ENCODE data around the gene RAPGEF2. TPM values are rescaled to one million over a fixed set of nuclear protein-coding genes. Genes with fewer than 3 reads are reported as not detected.

The RAPGEF2 gene
- total RNA-seq, 1 experiment from 2014 or later, result 23.8 TPM

DNA sequence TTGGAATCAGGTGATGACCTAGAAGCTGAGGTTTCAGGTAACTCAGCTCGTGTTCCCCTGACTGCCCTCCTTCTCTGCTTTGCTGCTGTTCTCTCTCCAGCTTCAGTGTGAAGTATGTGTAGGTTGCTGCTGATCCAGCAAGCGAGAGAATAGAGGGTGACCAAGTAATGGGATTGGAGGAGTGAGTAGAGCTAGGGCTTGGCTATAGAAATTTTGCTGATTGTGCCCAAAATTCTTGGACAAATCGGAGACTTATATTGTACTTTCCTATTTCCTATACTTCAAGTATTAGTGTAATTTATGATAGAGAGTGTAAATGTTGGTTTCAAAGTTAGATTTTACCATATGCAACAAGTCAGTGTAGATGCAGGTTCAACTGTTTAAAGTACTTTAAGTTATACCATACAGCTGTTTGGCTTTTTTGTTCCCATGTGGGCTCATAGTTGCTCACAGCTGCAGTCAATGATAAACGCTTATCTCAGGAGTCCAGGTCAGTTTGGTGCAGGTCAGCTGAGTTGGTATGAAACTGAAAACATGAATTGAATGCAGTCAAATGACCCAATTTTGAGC, 48.0 kb downstream of the RAPGEF2 start:
- intact Hi-C loops (cut with micrococcal nuclease; ENCODE audit: unreplicated experiment), result no loop called here
- H3K36me3 Mint-ChIP-seq (ENCODE audit: insufficient read depth, unreplicated experiment), result no peaks in the 10 kb centered on the region
- CTCF ChIA-PET, result no interaction called here
- no peaks in the 10 kb centered on the region for H3K27me3 Mint-ChIP-seq (ENCODE audit: unreplicated experiment)
- H3K4me3 Mint-ChIP-seq (ENCODE audit: low read depth, unreplicated experiment), result no peak overlapping the region
- BruUV-seq (replicated peaks), result no TSS peak
- H3K9me3 Mint-ChIP-seq (ENCODE audit: low read depth, unreplicated experiment), result no peaks in the 10 kb centered on the region
- no peak overlapping the region for H3K27ac Mint-ChIP-seq (ENCODE audit: unreplicated experiment)
- no peaks in the 10 kb centered on the region for H3K4me1 Mint-ChIP-seq (ENCODE audit: low read depth, unreplicated experiment)
- DNase-seq, result no peak
- no peak for TF ChIP-seq CTCF (IDR thresholded peaks at IDR 0.05; ENCODE audit: unreplicated experiment)

DNA sequence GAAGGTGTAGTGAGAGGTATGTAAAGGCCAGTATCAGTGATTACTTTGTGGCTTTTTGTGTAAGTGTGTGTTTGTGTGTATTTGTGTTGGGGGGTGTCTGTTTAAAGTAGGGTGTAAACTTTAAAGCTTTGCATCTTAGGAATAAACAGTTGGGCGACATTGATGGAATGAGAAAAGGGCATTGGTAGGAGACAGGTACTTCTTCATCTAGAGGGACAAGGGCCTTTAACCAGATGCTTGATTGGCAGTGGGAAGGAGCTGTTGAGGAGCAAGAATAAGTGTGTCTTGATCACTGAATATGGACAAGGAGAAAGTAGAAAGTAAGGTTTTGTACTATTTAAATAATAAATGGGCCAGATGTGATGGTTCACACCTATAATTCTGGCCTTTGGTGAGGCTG, 48.8 kb downstream of the RAPGEF2 start:
- CTCF ChIA-PET, result no interaction called here
- no peak for TF ChIP-seq CTCF (IDR thresholded peaks at IDR 0.05; ENCODE audit: unreplicated experiment)
- intact Hi-C loops (cut with micrococcal nuclease; ENCODE audit: unreplicated experiment), result no loop called here
- BruUV-seq (replicated peaks), result no TSS peak
- no peak overlapping the region for H3K27ac Mint-ChIP-seq (ENCODE audit: unreplicated experiment)
- no peaks in the 10 kb centered on the region for H3K9me3 Mint-ChIP-seq (ENCODE audit: low read depth, unreplicated experiment)
- no peaks in the 10 kb centered on the region for H3K4me1 Mint-ChIP-seq (ENCODE audit: low read depth, unreplicated experiment)
- no peaks in the 10 kb centered on the region for H3K27me3 Mint-ChIP-seq (ENCODE audit: unreplicated experiment)
- DNase-seq, result no peak
- H3K36me3 Mint-ChIP-seq (ENCODE audit: insufficient read depth, unreplicated experiment), result no peaks in the 10 kb centered on the region
- no peak overlapping the region for H3K4me3 Mint-ChIP-seq (ENCODE audit: low read depth, unreplicated experiment)

DNA sequence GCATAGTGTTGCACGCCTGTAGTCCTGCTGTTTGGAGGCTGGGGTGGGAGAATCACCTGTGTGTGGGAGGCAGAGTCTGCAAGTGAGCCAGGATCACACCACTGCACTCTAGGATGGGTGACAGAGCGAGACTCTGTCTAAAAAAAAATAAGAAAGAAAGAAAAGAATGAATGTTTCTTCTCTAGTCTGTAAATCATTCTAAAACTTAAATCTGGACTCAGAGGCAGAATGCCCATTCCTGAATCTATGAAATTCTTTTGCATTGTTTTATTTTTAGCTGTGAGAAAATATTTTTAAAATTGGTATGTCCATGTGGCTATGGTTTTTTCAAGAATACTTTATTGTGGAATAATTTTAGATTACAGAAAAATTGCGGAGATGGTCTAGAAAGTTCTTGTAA, 49.3 kb downstream of the RAPGEF2 start:
- intact Hi-C loops (cut with micrococcal nuclease; ENCODE audit: unreplicated experiment), result no loop called here
- Mint-ChIP-seq H3K27ac (ENCODE audit: unreplicated experiment) (no peak overlapping the region), H3K4me1 (ENCODE audit: low read depth, unreplicated experiment) (no peaks in the 10 kb centered on the region), H3K4me3 (ENCODE audit: low read depth, unreplicated experiment) (no peak overlapping the region), H3K27me3 (ENCODE audit: unreplicated experiment) (no peaks in the 10 kb centered on the region), H3K36me3 (ENCODE audit: insufficient read depth, unreplicated experiment) (no peaks in the 10 kb centered on the region), H3K9me3 (ENCODE audit: low read depth, unreplicated experiment) (no peaks in the 10 kb centered on the region)
- TF ChIP-seq CTCF (IDR thresholded peaks at IDR 0.05; ENCODE audit: unreplicated experiment), result no peak
- BruUV-seq (replicated peaks), result no TSS peak
- CTCF ChIA-PET, result no interaction called here
- no peak for DNase-seq

DNA sequence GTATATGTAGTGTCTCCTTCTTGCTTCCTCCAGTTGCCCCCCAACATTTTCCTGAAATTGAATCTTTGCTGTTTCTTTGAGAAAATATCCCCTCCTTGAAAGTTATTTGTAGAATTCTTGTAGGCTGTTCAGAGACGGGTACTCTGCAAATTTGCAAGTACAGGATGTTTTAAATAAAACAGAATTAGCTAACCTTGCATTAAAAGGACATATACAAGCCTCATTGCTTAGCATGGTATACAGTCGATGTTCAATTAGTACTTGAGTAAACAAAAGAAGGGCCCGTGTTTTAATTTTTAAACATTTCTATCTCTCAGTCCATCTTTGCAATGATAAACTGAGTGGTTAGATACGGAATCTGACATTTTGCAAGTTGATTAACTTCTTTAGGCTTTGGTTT, 50.8 kb downstream of the RAPGEF2 start:
- Mint-ChIP-seq H3K4me1 (ENCODE audit: low read depth, unreplicated experiment) (no peaks in the 10 kb centered on the region), H3K4me3 (ENCODE audit: low read depth, unreplicated experiment) (no peak overlapping the region), H3K36me3 (ENCODE audit: insufficient read depth, unreplicated experiment) (no peaks in the 10 kb centered on the region), H3K27ac (ENCODE audit: unreplicated experiment) (no peak overlapping the region), H3K9me3 (ENCODE audit: low read depth, unreplicated experiment) (no peaks in the 10 kb centered on the region), H3K27me3 (ENCODE audit: unreplicated experiment) (no peaks in the 10 kb centered on the region)
- no peak for TF ChIP-seq CTCF (IDR thresholded peaks at IDR 0.05; ENCODE audit: unreplicated experiment)
- BruUV-seq (replicated peaks), result no TSS peak
- CTCF ChIA-PET, result no interaction called here
- no peak for DNase-seq
- intact Hi-C loops (cut with micrococcal nuclease; ENCODE audit: unreplicated experiment), result no loop called here
